GM19324 (cell line): Measurements from ENCODE around the gene ZNF778.
"Not testable (repeated sequence)": the region's sequence is repeated elsewhere in the genome, so short reads cannot be mapped to it uniquely, and the experiment has no call there.

ENCODE experiments used
- ATAC-seq: cut with Tn5 transposase; IDR thresholded peaks from one replicate; pipeline ENCODE4 v1.9.1; 2021; ENCODE audit warnings: mild to moderate bottlenecking, moderate library complexity; ENCODE audit not compliant: unreplicated experiment, low FRiP score

ZNF778 gene

DNA sequence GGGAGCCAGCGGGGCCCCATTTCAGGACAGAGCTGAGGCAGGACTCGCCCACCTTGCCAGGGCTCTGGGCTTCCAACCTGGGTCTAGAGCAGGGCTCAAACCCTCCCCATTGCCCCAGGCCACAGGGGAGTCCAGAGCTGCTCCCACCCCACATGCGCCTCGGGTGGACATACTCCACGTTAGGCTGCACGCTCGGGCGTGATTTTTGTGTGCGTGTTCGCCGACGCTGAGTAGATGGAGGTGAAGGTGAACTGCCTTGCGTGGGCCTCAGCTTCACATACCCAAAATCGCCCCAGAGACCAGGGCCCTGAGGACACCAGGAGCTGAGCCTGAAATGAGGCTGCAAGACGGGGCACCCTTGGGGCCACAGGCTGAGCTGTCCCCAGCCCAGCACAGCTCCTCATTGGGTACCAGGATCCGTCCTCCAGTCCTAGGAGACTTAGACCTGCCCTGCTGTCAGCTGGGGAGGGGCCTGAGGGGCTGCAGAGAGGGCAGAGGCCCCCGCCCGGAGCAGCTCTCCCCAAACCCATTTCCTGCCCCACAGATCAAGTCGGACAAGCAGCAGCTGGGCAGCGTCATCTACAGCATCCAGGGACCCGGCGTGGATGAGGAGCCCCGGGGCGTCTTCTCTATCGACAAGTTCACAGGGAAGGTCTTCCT is 37.7 kb upstream of the ZNF778 start:
- no peak for ATAC-seq

DNA sequence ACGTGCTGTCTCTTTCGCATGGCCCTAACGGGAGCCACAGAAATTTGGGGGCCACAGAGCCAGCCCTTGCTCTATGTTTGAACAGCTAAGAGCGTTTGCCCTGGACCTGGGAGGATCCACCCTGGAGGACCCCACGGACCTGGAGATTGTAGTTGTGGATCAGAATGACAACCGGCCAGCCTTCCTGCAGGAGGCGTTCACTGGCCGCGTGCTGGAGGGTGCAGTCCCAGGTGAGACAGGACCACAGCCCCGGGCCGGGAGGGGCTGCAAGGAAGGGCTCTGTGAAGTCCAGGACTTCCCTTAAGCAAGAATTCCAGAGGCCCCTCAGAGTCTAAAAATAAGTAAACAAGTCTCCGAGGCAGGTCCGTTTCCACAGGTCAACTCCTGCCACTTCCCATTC is 34.0 kb upstream of the ZNF778 start:
- no peak for ATAC-seq

GRCh38 chr16:89183975-89184676 is 33.4 kb upstream of the ZNF778 start:
- no peak for ATAC-seq

DNA sequence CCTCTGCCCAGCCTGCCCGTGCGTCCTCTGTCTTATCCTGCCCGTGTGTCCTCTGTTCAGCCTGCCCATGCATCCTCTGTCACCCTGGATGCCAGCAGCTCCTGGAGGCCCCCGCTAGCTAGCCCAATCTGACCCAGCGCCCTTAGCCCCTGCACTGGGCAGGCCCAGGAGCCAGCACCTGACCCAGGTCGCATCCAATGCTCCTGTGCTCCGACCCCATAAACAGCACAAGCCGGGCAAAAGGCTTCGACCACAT is 32.9 kb upstream of the ZNF778 start:
- no peak for ATAC-seq

DNA sequence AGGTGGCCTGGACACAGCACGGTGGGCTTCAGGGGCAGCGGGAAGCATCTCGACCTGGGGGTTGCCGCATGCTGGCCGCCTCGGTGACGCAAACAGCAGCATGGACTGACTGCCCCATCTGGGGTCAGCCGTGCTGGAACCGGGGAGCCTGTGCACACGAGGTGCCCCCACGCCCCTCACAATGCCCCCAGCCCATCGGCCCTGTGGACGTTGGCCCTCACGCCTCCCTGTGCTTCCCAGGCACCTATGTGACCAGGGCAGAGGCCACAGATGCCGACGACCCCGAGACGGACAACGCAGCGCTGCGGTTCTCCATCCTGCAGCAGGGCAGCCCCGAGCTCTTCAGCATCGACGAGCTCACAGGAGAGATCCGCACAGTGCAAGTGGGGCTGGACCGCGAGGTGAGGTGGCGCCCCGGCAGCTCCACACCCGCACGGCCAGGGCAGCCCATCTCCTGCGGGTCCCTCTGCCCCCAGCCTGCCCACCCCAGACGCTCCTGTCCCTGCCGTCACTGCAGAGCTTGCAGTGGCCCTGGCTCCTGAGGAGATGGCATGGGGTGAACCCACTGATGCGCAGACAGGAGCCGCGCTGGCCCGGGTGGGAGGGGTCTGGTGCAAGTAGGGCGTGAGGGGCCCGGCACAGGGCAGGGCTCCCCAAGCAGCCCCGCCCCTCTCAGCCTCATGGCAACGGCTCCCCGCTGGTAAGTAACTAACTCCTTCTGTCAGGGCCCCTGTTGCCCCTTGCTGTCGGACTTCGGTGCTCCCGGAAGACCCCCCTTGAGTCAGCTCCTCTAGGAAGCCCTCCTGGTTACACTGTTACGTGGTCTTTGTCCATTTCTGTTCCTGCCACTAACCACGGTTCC is 32.3 kb upstream of the ZNF778 start:
- no peak for ATAC-seq

DNA sequence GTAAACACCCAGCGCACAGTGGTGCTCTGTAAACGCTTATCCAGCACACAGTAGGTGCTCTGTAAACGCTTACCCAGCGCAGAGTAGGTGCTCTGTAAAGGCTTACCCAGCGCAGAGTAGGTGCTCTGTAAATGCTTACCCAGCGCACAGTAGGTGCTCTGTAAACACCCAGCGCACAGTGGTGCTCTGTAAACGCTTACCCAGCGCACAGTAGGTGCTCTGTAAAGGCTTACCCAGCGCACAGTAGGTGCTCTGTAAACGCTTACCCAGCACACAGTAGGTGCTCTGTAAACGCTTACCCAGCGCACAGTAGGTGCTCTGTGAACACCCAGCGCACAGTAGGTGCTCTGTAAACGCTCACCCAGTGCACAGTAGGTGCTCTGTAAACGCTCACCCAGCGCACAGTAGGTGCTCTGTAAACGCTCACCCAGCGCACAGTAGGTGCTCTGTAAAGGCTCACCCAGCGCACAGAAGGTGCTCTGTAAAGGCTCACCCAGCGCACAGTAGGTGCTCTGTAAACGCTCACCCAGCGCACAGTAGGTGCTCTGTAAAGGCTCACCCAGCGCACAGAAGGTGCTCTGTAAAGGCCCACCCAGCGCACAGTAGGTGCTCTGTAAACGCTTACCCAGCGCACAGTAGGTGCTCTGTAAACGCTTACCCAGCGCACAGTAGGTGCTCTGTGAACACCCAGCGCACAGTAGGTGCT is 31.5 kb upstream of the ZNF778 start:
- not testable (repeated sequence) for ATAC-seq

- ATAC-seq, result not testable (repeated sequence)
Observed at GRCh38 chr16:89186593-89187031, 30.9 kb upstream of the ZNF778 start.

GRCh38 chr16:89187032-89187769 is 30.3 kb upstream of the ZNF778 start:
- no peak for ATAC-seq

GRCh38 chr16:89187770-89188392 is 29.6 kb upstream of the ZNF778 start:
- no peak for ATAC-seq

DNA sequence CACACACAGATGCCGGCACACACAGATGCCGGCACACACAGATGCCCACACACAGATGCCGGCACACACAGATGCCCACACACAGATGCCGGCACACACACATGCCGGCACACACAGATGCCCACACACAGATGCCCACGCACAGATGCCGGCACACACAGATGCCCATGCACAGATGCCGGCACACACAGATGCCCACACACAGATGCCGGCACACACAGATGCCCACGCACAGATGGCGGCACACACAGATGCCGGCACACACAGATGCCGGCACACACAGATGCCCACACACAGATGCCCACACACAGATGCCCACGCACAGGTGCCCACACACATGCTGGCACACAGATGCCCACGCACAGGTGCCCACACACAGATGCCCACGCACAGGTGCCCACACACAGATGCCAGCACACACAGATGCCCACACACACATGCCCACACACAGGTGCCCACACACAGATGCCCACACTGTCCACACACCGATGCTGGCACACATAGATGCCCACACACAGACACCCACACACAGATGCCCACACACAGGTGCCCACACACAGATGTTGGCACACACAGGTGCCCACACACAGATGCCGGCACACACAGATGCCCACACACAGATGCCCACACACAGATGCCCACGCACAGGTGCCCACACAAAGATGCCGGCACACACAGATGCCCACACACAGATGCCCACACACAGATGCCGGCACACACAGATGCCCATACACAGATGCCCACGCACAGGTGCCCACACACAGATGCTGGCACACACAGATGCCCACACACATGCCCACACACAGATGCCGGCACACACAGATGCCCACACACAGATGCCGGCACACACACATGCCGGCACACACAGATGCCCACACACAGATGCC is 28.8 kb upstream of the ZNF778 start:
- not testable (repeated sequence) for ATAC-seq

DNA sequence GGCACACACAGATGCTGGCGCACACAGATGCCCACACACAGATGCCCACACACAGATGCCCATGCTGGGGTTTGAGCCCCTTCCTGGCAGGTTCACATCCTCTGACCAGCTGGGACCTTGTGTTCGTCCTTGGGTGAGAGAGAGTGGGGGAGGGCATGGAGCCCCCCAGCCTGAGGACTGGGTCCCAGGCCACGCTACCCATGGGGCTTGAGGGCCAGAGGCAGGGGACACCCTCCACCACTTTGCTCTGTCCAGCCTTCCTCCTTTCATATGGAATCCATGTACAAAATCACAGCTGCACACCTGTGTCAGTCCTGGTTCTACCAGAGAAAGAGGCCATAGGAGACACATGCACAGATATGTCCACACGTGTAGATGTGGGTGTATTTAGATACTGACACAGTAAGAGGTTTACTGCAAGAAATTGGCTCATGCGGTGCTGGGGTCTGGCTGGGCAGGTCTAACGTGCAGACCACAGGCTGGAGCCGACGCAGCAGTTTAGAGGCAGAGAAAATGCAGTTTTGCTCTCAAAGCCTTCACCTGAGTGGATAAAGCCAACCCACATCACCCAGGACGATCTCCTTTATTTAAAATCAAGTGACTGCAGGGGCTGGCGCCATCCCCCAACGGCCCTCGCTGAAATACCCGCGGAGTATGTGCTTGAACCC is 28.0 kb upstream of the ZNF778 start:
- ATAC-seq, result no peak

GRCh38 chr16:89190150-89190958 is 27.1 kb upstream of the ZNF778 start:
- ATAC-seq, result no peak

- ATAC-seq, result no peak
Observed at GRCh38 chr16:89191033-89191900, 26.2 kb upstream of the ZNF778 start.

DNA sequence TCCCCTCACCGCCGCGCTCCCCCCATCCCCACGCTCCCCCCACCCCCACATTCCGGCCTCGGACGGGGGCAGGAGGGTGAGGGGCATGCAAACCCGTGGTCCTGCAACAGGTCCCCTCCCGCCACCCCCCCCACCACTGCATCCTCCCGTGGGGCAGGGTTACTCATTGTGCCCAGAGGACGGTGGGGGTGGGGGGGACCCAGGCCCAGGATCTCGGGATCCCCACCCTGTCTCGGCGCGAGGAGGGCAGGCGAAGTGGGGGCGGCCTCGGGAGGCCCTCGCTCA is 25.7 kb upstream of the ZNF778 start:
- no peak for ATAC-seq

DNA sequence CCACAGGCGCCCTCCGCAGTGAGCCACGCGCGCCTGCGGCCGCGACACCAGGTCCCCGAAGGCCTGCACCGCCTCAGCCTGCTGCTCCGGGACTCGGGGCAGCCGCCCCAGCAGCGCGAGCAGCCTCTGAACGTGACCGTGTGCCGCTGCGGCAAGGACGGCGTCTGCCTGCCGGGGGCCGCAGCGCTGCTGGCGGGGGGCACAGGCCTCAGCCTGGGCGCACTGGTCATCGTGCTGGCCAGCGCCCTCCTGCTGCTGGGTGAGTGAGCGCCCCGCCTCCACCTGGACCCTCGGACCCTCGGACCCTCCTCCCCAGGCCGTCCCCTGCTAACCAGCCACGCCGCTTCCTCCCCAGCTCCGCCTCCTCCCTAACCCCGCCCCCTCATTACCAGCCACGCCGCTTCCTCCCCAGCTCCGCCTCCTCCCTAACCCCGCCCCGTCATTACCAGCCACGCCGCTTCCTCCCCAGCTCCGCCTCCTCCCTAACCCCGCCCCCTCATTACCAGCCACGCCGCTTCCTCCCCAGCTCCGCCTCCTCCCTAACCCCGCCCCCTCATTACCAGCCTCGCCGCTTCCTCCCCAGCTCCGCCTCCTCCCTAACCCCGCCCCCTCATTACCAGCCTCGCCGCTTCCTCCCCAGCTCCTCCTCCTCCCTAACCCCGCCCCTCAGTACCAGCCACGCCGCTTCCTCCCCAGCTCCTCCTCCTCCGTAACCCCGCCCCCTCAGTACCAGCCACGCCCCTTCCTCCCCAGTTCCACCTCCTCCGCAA is 25.1 kb upstream of the ZNF778 start:
- not testable (repeated sequence) for ATAC-seq

GRCh38 chr16:89192956-89193575 is 24.4 kb upstream of the ZNF778 start:
- no peak for ATAC-seq
